Nephron progenitor cell (in vitro differentiated cells): Measurements from ENCODE around the gene SLC2A13.

Source experiments
- DNase-seq: peaks from one replicate; pipeline ENCODE4 v3.0.0; 2021
- H3K27ac Mint-ChIP-seq: 2 replicates; pipeline ENCODE4 v1.8.0; 2021; ENCODE audit warnings: mild to moderate bottlenecking, moderate library complexity, mixed read lengths
- H3K27me3 Mint-ChIP-seq: 2 replicates; pipeline ENCODE4 v1.8.0; 2021; ENCODE audit warnings: mild to moderate bottlenecking, low read depth, mixed read lengths; ENCODE audit not compliant: poor library complexity
- H3K36me3 Mint-ChIP-seq: 2 replicates; pipeline ENCODE4 v1.8.0; 2021; ENCODE audit warnings: low read depth, mixed read lengths
- H3K4me1 Mint-ChIP-seq: 2 replicates; pipeline ENCODE4 v1.8.0; 2021; ENCODE audit warnings: mixed read lengths
- H3K4me3 Mint-ChIP-seq: 2 replicates; pipeline ENCODE4 v1.8.0; 2021; ENCODE audit warnings: mild to moderate bottlenecking, moderate library complexity, mixed read lengths
- H3K9me3 Mint-ChIP-seq: 2 replicates; pipeline ENCODE4 v1.8.0; 2021; ENCODE audit warnings: mild to moderate bottlenecking, moderate library complexity, mixed read lengths
- TF ChIP-seq, protein P1 (sequence below): fragments of 200-600 bp; sonication (generic); IDR thresholded peaks from 2 replicates; pipeline ENCODE4 v1.5.0; 2021; ENCODE audit warnings: antibody characterized with exemption

SLC2A13 gene

DNA sequence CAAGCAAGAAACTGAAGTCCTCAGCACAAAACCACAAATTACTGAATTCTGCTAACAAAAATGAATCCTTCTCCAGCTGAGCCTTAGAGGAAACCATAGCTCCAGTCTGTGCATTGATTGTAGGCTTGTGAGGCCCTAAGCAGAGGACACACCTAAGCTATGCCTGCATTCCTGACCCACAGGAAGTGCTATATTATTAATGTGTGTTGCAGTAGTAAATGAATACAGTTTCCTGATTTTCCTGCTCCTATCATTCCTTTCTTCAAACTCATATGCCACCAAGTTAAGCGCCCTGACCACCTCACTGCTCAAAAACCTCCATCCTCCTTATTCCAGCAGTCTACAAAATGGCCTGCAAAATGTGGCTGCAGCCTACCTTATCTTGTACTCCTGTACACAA is 334.4 kb downstream of the SLC2A13 start:
- H3K36me3 Mint-ChIP-seq, result no peaks in the 10 kb centered on the region
- peaks cover 6% of the 10 kb centered on the region for H3K9me3 Mint-ChIP-seq
- no peak overlapping the region for H3K27ac Mint-ChIP-seq
- no peak overlapping the region for H3K4me3 Mint-ChIP-seq
- TF ChIP-seq, protein P1, sequence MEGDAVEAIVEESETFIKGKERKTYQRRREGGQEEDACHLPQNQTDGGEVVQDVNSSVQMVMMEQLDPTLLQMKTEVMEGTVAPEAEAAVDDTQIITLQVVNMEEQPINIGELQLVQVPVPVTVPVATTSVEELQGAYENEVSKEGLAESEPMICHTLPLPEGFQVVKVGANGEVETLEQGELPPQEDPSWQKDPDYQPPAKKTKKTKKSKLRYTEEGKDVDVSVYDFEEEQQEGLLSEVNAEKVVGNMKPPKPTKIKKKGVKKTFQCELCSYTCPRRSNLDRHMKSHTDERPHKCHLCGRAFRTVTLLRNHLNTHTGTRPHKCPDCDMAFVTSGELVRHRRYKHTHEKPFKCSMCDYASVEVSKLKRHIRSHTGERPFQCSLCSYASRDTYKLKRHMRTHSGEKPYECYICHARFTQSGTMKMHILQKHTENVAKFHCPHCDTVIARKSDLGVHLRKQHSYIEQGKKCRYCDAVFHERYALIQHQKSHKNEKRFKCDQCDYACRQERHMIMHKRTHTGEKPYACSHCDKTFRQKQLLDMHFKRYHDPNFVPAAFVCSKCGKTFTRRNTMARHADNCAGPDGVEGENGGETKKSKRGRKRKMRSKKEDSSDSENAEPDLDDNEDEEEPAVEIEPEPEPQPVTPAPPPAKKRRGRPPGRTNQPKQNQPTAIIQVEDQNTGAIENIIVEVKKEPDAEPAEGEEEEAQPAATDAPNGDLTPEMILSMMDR, result no peak
- H3K4me1 Mint-ChIP-seq, result no peaks in the 10 kb centered on the region
- no peaks in the 10 kb centered on the region for H3K27me3 Mint-ChIP-seq
- no peak for DNase-seq

DNA sequence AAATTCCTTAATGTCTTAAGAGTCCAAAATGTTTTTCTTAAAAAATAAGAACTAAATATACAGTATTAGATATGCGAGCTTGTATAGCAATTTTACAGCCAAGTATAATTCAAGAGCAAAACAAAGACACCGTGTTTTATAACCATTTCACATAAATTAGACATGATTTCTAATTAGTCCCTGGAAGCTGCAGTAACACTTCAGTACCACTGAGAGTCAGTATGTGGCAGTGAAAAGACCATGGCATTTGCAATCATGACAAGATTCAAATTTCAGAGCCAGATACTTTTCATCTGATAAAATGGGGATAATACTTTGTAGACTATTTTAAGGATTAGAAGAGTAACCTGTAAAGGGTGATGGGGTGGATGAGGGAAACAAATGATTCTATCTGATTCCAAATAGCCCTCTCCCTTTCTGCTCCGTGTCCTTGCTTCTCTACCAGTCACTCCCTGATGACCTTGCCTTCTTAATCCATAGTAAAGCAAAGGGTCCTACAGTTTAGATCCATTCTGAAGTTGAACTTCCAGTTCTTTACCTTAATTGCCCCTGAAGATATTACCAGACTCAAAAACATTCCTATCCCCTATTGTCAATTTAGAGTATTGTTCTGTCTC is 340.8 kb downstream of the SLC2A13 start:
- TF ChIP-seq, protein P1, result peak; percentile 67
- Mint-ChIP-seq H3K27me3 (no peaks in the 10 kb centered on the region), H3K27ac (no peak overlapping the region), H3K9me3 (peaks cover 6% of the 10 kb centered on the region), H3K4me3 (no peak overlapping the region), H3K36me3 (no peaks in the 10 kb centered on the region), H3K4me1 (no peaks in the 10 kb centered on the region)
- DNase-seq, result no peak

DNA sequence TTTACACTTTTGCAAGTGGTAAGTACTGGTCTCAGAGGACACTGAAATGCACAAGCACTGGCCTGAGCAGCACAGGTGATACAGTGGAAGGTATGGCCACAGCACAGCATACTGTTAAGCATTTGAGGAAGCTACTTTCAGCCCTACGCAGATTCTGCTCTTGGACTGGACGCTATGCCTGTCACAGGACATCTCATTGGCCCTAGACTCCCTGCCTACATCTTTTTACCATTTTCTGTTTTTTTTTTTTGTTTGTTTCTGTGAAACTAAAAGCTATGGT is 342.1 kb downstream of the SLC2A13 start:
- Mint-ChIP-seq H3K36me3 (no peaks in the 10 kb centered on the region), H3K4me3 (no peak overlapping the region), H3K27ac (no peak overlapping the region), H3K9me3 (peaks cover 6% of the 10 kb centered on the region), H3K4me1 (no peaks in the 10 kb centered on the region), H3K27me3 (no peaks in the 10 kb centered on the region)
- DNase-seq, result no peak
- TF ChIP-seq, protein P1, result no peak

DNA sequence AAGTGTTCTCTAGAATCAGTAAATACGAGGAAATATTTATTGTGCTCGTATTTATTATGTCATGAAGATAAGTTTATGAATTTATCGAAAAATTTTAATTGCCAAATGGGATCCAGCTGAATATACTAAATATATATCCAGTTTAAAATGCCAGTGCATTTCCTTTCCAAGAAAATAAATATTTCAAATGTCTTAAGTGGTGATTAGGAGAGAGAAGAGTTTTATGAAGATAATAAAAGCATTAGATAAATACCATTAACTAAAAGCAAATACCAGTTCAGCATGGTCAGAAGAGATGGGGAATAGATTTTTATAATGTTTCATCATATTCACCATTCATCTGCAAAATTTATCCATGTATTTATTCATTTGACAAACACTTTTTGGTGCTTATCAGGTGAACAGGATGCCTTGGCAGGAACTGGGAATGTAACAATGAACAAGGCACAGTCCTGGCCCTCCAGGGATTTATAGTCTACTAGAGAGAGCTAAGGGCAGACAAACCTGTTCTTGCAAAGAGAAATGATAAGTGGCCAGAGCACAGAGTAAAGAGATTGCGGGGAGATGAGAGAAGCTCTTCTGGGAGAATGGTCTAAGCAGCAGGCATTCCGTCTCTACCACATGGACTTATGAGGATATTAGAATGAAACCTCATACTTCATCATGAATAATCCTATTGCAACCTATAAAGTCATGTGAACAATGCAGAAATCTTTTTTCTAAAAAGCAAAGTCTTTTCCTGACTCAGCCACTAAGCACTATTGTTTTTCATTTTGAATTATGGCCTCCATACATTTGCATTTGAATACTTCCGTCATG is 342.6 kb downstream of the SLC2A13 start:
- Mint-ChIP-seq H3K27ac (no peak overlapping the region), H3K9me3 (peaks cover 6% of the 10 kb centered on the region), H3K36me3 (no peaks in the 10 kb centered on the region), H3K27me3 (no peaks in the 10 kb centered on the region), H3K4me3 (no peak overlapping the region), H3K4me1 (no peaks in the 10 kb centered on the region)
- no peak for DNase-seq
- TF ChIP-seq, protein P1, result no peak

DNA sequence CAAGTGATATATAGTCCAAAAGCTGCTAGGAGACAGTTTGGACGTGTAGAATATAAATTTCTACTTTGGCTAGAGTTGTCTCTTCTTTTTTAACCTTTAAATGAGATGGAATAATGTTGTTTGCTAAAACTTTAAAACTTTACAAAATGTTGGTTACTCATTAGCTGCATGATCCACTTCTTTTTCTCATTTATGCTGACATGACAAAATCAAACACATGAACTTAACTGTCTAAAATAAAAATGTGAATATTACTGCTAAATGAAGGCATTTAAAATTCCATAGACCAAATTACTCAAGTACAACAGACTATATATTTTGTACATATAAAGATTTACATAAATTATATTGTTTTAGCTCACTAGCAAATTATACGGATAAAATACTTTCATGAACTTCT is 350.4 kb downstream of the SLC2A13 start:
- peaks cover 3% of the 10 kb centered on the region for H3K9me3 Mint-ChIP-seq
- TF ChIP-seq, protein P1, result no peak
- no peak overlapping the region for H3K27ac Mint-ChIP-seq
- H3K36me3 Mint-ChIP-seq, result no peaks in the 10 kb centered on the region
- H3K4me3 Mint-ChIP-seq, result no peak overlapping the region
- no peak for DNase-seq
- H3K27me3 Mint-ChIP-seq, result no peaks in the 10 kb centered on the region
- H3K4me1 Mint-ChIP-seq, result no peaks in the 10 kb centered on the region
